HG03139 (cell line): Measurements from ENCODE around the gene LPP.

Source experiments
- ATAC-seq: cut with Tn5 transposase; IDR thresholded peaks from one replicate; pipeline ENCODE4 v1.9.1; 2021; ENCODE audit not compliant: unreplicated experiment

The LPP gene

GRCh38 chr3:188929137-188929536 lies 775.2 kb downstream of the LPP start:
- ATAC-seq: no peak

DNA sequence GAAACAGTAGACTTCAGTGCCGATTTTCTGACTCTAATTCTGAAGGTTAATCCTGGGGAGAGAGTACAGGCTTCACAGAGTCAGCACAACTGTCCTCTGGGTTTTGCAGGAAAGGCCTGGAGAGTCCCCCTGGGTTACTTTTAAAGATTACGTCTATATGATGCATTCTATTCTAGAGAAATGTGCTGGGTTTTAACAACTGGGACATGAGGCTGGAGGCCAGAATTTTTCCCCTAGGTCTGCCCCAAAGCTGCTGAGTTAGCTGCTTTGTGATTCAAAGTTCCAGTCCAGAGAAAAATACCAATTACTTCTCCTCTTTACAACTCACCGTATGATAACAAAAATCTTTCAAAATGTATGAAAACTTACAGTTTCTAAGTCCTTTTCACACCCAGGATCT lies 777.1 kb downstream of the LPP start:
- no peak for ATAC-seq

DNA sequence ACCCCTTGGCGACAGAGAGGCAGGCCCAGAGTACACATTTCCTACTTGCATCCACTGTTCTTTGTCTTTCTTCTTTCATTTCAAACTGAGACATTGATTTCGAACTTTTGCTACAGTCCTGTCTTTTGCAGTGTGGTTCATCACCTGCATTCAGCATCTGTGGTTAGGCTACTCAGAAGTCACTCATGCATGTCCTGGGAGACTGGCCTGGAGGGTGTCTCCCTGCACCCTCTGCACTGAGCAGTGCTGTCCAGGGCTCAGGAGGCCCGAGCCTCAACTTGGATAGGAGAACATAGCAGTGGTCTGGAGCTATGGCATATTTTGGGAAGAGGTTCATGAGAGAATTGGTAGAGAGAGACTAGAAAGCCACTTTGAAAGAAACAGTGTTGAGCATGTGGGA lies 777.6 kb downstream of the LPP start:
- ATAC-seq: no peak

DNA sequence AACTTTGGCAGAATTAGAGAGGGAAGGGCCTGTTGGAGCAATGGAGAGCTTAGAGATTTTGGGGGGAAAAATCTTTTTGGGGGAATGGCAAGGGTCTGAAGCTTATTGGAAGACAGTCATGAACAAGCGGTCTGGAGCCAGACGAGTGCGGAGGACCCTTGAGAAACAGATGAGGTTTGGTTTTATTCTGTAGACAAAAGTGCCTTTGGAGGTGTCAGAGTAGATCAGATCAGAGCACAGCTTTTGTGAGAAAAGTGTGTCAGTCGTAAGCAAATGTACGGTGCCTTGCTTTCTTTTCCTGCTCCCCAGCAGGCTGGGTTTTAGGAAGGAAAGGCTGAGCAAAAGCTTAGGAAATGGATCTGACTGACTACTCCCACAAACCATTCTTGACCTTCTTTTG lies 781.0 kb downstream of the LPP start:
- ATAC-seq: no peak

- ATAC-seq: no peak
Observed at GRCh38 chr3:188936597-188937107, 782.7 kb downstream of the LPP start.

GRCh38 chr3:188937389-188937788 lies 783.4 kb downstream of the LPP start:
- ATAC-seq: no peak

DNA sequence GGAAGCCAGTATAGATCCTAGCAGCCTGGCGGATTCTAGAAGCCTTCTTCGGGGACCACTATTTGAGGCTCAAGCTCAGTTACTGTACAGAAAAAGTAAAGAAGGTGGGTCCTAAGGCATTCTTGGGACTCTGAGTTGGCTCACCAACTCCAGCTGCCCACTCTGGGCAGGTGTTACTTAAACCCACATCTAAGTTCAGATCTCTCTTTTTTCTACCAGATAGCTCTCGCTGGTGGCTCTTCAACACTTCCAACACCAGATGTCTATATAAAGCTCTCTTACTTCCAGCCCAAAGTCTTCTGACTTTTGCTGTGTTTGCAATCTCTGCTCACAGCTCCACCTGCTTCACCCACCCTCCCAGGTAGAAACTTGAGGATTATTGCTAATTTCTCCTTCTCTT lies 785.0 kb downstream of the LPP start:
- no peak for ATAC-seq

- ATAC-seq: no peak
Observed at GRCh38 chr3:188939814-188940572, 786.0 kb downstream of the LPP start.
